ENCODE measurements around the gene SNED1. TPM values are rescaled to one million over a fixed set of nuclear protein-coding genes. Genes with fewer than 3 reads are reported as not detected.

The SNED1 gene
- total RNA-seq, 3 donors from 2014 or later: 27.1 to 46.9 (median 35.2) TPM

- Histone ChIP-seq H3K4me1 (no peaks in the 10 kb centered on the region), H3K9me3 (peaks cover 0 to 8% of the 10 kb centered on the region in 2 donors), H3K36me3 (no peaks in the 10 kb centered on the region), H3K27me3 (no peaks in the 10 kb centered on the region), H3K27ac (no peak overlapping the region), H3K4me3 (no peak overlapping the region)
- intact Hi-C loops (cut with DNase I; ENCODE audit: low total_unique reads): no loop called here
- TF ChIP-seq POLR2A (IDR thresholded peaks at IDR 0.05) (no peak), CTCF (IDR thresholded peaks at IDR 0.05) (no peak), POLR2AphosphoS5 (IDR thresholded peaks at IDR 0.05) (no peak)
- DNase-seq (ENCODE audit: low spot score in 2 of 2): peak in 1 of 2 donors; percentile 11
These were observed 33.2 kb downstream of the SNED1 start for GRCh38 chr2:241031436-241032165.

GRCh38 chr2:241033336-241033987 is 35.0 kb downstream of the SNED1 start:
- intact Hi-C loops (cut with DNase I; ENCODE audit: low total_unique reads): no loop called here
- no peak for TF ChIP-seq POLR2AphosphoS5 (IDR thresholded peaks at IDR 0.05)
- no peak for TF ChIP-seq CTCF (IDR thresholded peaks at IDR 0.05)
- TF ChIP-seq POLR2A (IDR thresholded peaks at IDR 0.05): no peak
- peak in 1 of 2 donors; percentile 10 for DNase-seq (ENCODE audit: low spot score in 2 of 2)
- Histone ChIP-seq H3K4me1 (no peaks in the 10 kb centered on the region), H3K4me3 (no peak overlapping the region), H3K9me3 (no peaks in the 10 kb centered on the region), H3K27me3 (no peaks in the 10 kb centered on the region), H3K27ac (no peak overlapping the region), H3K36me3 (no peaks in the 10 kb centered on the region)

- no peak overlapping the region for H3K4me3 ChIP-seq
- intact Hi-C loops (cut with DNase I; ENCODE audit: low total_unique reads): no loop called here
- H3K36me3 ChIP-seq: no peaks in the 10 kb centered on the region
- H3K27me3 ChIP-seq: no peaks in the 10 kb centered on the region
- no peaks in the 10 kb centered on the region for H3K9me3 ChIP-seq
- TF ChIP-seq CTCF (IDR thresholded peaks at IDR 0.05) (no peak), POLR2AphosphoS5 (IDR thresholded peaks at IDR 0.05) (no peak), POLR2A (IDR thresholded peaks at IDR 0.05) (no peak)
- DNase-seq (ENCODE audit: low spot score in 2 of 2): peak in 1 of 2 donors; percentile 1
- H3K27ac ChIP-seq: no peak overlapping the region
- no peaks in the 10 kb centered on the region for H3K4me1 ChIP-seq
These were observed 35.6 kb downstream of the SNED1 start for GRCh38 chr2:241033994-241034393.

GRCh38 chr2:241034490-241035141 is 36.2 kb downstream of the SNED1 start:
- peak in 1 of 2 donors; percentile 17 for DNase-seq (ENCODE audit: low spot score in 2 of 2)
- H3K4me1 ChIP-seq: no peaks in the 10 kb centered on the region
- no peak overlapping the region for H3K4me3 ChIP-seq
- H3K36me3 ChIP-seq: no peaks in the 10 kb centered on the region
- no peak overlapping the region for H3K27ac ChIP-seq
- intact Hi-C loops (cut with DNase I; ENCODE audit: low total_unique reads): no loop called here
- TF ChIP-seq CTCF (IDR thresholded peaks at IDR 0.05): no peak
- TF ChIP-seq POLR2AphosphoS5 (IDR thresholded peaks at IDR 0.05): no peak
- no peak for TF ChIP-seq POLR2A (IDR thresholded peaks at IDR 0.05)
- H3K9me3 ChIP-seq: no peaks in the 10 kb centered on the region
- H3K27me3 ChIP-seq: no peaks in the 10 kb centered on the region

All from breast epithelium (tissue), 4 donors.